ENCODE data around the gene STX8.

Gene STX8

GRCh38 chr17:9271989-9272388 is 303.6 kb downstream of the STX8 start:
- Histone ChIP-seq H3K79me1 (ENCODE audit: low read length) (no peaks in the 10 kb centered on the region), H3K4me3 (ENCODE audit: low read depth, low read length) (no peak overlapping the region), H4K12ac (ENCODE audit: low read depth, low read length) (no peak overlapping the region), H3K4me2 (ENCODE audit: low read length) (no peak overlapping the region), H3K18ac (ENCODE audit: low read length) (no peak overlapping the region), H4K91ac (ENCODE audit: low read depth, low read length) (no peak overlapping the region), H3K4ac (ENCODE audit: low read depth, low read length) (no peak overlapping the region), H4K8ac (ENCODE audit: low read depth, low read length) (no peak overlapping the region), H2BK12ac (ENCODE audit: low read length) (no peak overlapping the region), H3K79me2 (ENCODE audit: control insufficient read depth, insufficient read depth, low read length, poor library complexity) (no peaks in the 10 kb centered on the region), H3K27me3 (ENCODE audit: insufficient read depth, low read length) (no peaks in the 10 kb centered on the region), H3K27ac (ENCODE audit: low read depth, low read length) (no peak overlapping the region), H3K9ac (ENCODE audit: low read length) (no peak overlapping the region), H3K36me3 (ENCODE audit: control insufficient read depth in 1 of 2, insufficient read depth in 2 of 2, low read length in 2 of 2) (no peaks in the 10 kb centered on the region), H2BK120ac (ENCODE audit: insufficient read depth, low read length, poor library complexity) (no peak overlapping the region), H3K9me3 (ENCODE audit: insufficient read depth, low read depth, low read length) (no peaks in the 10 kb centered on the region), H2BK5ac (ENCODE audit: low read depth, low read length, poor library complexity) (no peak overlapping the region), H3K4me1 (ENCODE audit: control insufficient read depth in 1 of 2, insufficient read depth in 2 of 2, low read length in 2 of 2) (no peaks in the 10 kb centered on the region), H3K23ac (ENCODE audit: low read length) (no peak overlapping the region), H3K14ac (ENCODE audit: low read length) (no peak overlapping the region), H2AFZ (ENCODE audit: insufficient read depth, low read length, poor library complexity) (no peak overlapping the region), H2AK5ac (ENCODE audit: low read length) (no peak overlapping the region)
- no CpG with 5 or more reads among the region's 8 CpGs for WGBS (ENCODE audit: extremely low coverage, insufficient coverage, insufficient read length)
- DNase-seq: no peak

- WGBS (ENCODE audit: extremely low coverage, insufficient coverage, insufficient read length): no CpG with 5 or more reads among the region's 9 CpGs
- Histone ChIP-seq H4K12ac (ENCODE audit: low read depth, low read length) (no peak overlapping the region), H3K9ac (ENCODE audit: low read length) (no peak overlapping the region), H3K27me3 (ENCODE audit: insufficient read depth, low read length) (no peaks in the 10 kb centered on the region), H2AK5ac (ENCODE audit: low read length) (no peak overlapping the region), H2BK5ac (ENCODE audit: low read depth, low read length, poor library complexity) (no peak overlapping the region), H3K4me1 (ENCODE audit: control insufficient read depth in 1 of 2, insufficient read depth in 2 of 2, low read length in 2 of 2) (peaks cover 3 to 6% of the 10 kb centered on the region in 2 experiments), H3K23ac (ENCODE audit: low read length) (no peak overlapping the region), H2AFZ (ENCODE audit: insufficient read depth, low read length, poor library complexity) (no peak overlapping the region), H3K9me3 (ENCODE audit: insufficient read depth, low read depth, low read length) (no peaks in the 10 kb centered on the region), H3K36me3 (ENCODE audit: control insufficient read depth in 1 of 2, insufficient read depth in 2 of 2, low read length in 2 of 2) (no peaks in the 10 kb centered on the region), H2BK120ac (ENCODE audit: insufficient read depth, low read length, poor library complexity) (no peak overlapping the region), H3K27ac (ENCODE audit: low read depth, low read length) (no peak overlapping the region), H3K18ac (ENCODE audit: low read length) (no peak overlapping the region), H3K4me2 (ENCODE audit: low read length) (no peak overlapping the region), H3K79me1 (ENCODE audit: low read length) (no peaks in the 10 kb centered on the region), H4K91ac (ENCODE audit: low read depth, low read length) (no peak overlapping the region), H2BK12ac (ENCODE audit: low read length) (no peak overlapping the region), H3K4me3 (ENCODE audit: low read depth, low read length) (no peak overlapping the region), H3K79me2 (ENCODE audit: control insufficient read depth, insufficient read depth, low read length, poor library complexity) (no peaks in the 10 kb centered on the region), H3K14ac (ENCODE audit: low read length) (no peak overlapping the region), H3K4ac (ENCODE audit: low read depth, low read length) (no peak overlapping the region), H4K8ac (ENCODE audit: low read depth, low read length) (no peak overlapping the region)
- peak; percentile 67 to 82 for DNase-seq
Measured at GRCh38 chr17:9270921-9271320, 304.7 kb downstream of the STX8 start.

GRCh38 chr17:9269350-9270035 is 306.1 kb downstream of the STX8 start:
- Histone ChIP-seq H3K9ac (ENCODE audit: low read length) (no peak overlapping the region), H2AFZ (ENCODE audit: insufficient read depth, low read length, poor library complexity) (no peak overlapping the region), H3K23ac (ENCODE audit: low read length) (no peak overlapping the region), H3K4me2 (ENCODE audit: low read length) (no peak overlapping the region), H3K79me1 (ENCODE audit: low read length) (no peaks in the 10 kb centered on the region), H2BK5ac (ENCODE audit: low read depth, low read length, poor library complexity) (no peak overlapping the region), H3K14ac (ENCODE audit: low read length) (no peak overlapping the region), H3K79me2 (ENCODE audit: control insufficient read depth, insufficient read depth, low read length, poor library complexity) (no peaks in the 10 kb centered on the region), H3K9me3 (ENCODE audit: insufficient read depth, low read depth, low read length) (peaks cover 2% of the 10 kb centered on the region), H4K8ac (ENCODE audit: low read depth, low read length) (no peak overlapping the region), H3K4me1 (ENCODE audit: control insufficient read depth in 1 of 2, insufficient read depth in 2 of 2, low read length in 2 of 2) (peaks cover 3 to 6% of the 10 kb centered on the region in 2 experiments), H3K4ac (ENCODE audit: low read depth, low read length) (no peak overlapping the region), H3K27ac (ENCODE audit: low read depth, low read length) (no peak overlapping the region), H3K18ac (ENCODE audit: low read length) (no peak overlapping the region), H3K4me3 (ENCODE audit: low read depth, low read length) (no peak overlapping the region), H2BK120ac (ENCODE audit: insufficient read depth, low read length, poor library complexity) (no peak overlapping the region), H3K36me3 (ENCODE audit: control insufficient read depth in 1 of 2, insufficient read depth in 2 of 2, low read length in 2 of 2) (no peaks in the 10 kb centered on the region), H3K27me3 (ENCODE audit: insufficient read depth, low read length) (no peaks in the 10 kb centered on the region), H2AK5ac (ENCODE audit: low read length) (no peak overlapping the region), H4K12ac (ENCODE audit: low read depth, low read length) (no peak overlapping the region), H2BK12ac (ENCODE audit: low read length) (no peak overlapping the region), H4K91ac (ENCODE audit: low read depth, low read length) (no peak overlapping the region)
- WGBS (ENCODE audit: extremely low coverage, insufficient coverage, insufficient read length): no CpG with 5 or more reads among the region's 7 CpGs
- no peak for DNase-seq

GRCh38 chr17:9268546-9268945 is 307.1 kb downstream of the STX8 start:
- Histone ChIP-seq H3K27ac (ENCODE audit: low read depth, low read length) (no peak overlapping the region), H2BK120ac (ENCODE audit: insufficient read depth, low read length, poor library complexity) (no peak overlapping the region), H3K9me3 (ENCODE audit: insufficient read depth, low read depth, low read length) (peaks cover 2% of the 10 kb centered on the region), H4K12ac (ENCODE audit: low read depth, low read length) (no peak overlapping the region), H3K4ac (ENCODE audit: low read depth, low read length) (no peak overlapping the region), H2AK5ac (ENCODE audit: low read length) (no peak overlapping the region), H2BK12ac (ENCODE audit: low read length) (no peak overlapping the region), H3K14ac (ENCODE audit: low read length) (no peak overlapping the region), H3K4me3 (ENCODE audit: low read depth, low read length) (no peak overlapping the region), H3K36me3 (ENCODE audit: control insufficient read depth in 1 of 2, insufficient read depth in 2 of 2, low read length in 2 of 2) (no peaks in the 10 kb centered on the region), H2AFZ (ENCODE audit: insufficient read depth, low read length, poor library complexity) (no peak overlapping the region), H3K79me2 (ENCODE audit: control insufficient read depth, insufficient read depth, low read length, poor library complexity) (no peaks in the 10 kb centered on the region), H4K8ac (ENCODE audit: low read depth, low read length) (no peak overlapping the region), H3K9ac (ENCODE audit: low read length) (no peak overlapping the region), H2BK5ac (ENCODE audit: low read depth, low read length, poor library complexity) (no peak overlapping the region), H4K91ac (ENCODE audit: low read depth, low read length) (no peak overlapping the region), H3K23ac (ENCODE audit: low read length) (no peak overlapping the region), H3K18ac (ENCODE audit: low read length) (no peak overlapping the region), H3K4me1 (ENCODE audit: control insufficient read depth in 1 of 2, insufficient read depth in 2 of 2, low read length in 2 of 2) (peaks cover 3 to 6% of the 10 kb centered on the region in 2 experiments), H3K79me1 (ENCODE audit: low read length) (no peaks in the 10 kb centered on the region), H3K27me3 (ENCODE audit: insufficient read depth, low read length) (no peaks in the 10 kb centered on the region), H3K4me2 (ENCODE audit: low read length) (no peak overlapping the region)
- WGBS (ENCODE audit: extremely low coverage, insufficient coverage, insufficient read length): no CpG with 5 or more reads among the region's 6 CpGs
- peak; percentile 64 to 79 for DNase-seq
